Adipocyte (in vitro differentiated cells): ENCODE data around the gene RSPH1.
"Not testable (repeated sequence)": the region's sequence is repeated elsewhere in the genome, so short reads cannot be mapped to it uniquely, and the experiment has no call there.

Source experiments
- DNase-seq: peaks from one replicate; pipeline ENCODE4 v3.0.0-alpha.2; 2015; ENCODE audit warnings: low read depth
- H3K27me3 ChIP-seq: replicated peaks from 2 replicates; pipeline ENCODE4 v1.7.0; 2013; ENCODE audit warnings: mild to moderate bottlenecking, low read length, moderate library complexity; ENCODE audit not compliant: control insufficient read depth, insufficient read depth
- H3K36me3 ChIP-seq: 2 replicates; pipeline ENCODE4 v1.7.0; 2013; ENCODE audit warnings: low read length, mild to moderate bottlenecking, moderate library complexity; ENCODE audit not compliant: control insufficient read depth, insufficient read depth, severe bottlenecking
- H3K4me1 ChIP-seq: 2 replicates; pipeline ENCODE4 v1.7.0; 2013; ENCODE audit warnings: mild to moderate bottlenecking, low read length, moderate library complexity; ENCODE audit not compliant: control insufficient read depth, insufficient read depth
- H3K4me3 ChIP-seq: 2 replicates; pipeline ENCODE4 v1.7.0; 2013; ENCODE audit warnings: mild to moderate bottlenecking, low read length, moderate library complexity
- H3K9ac ChIP-seq: 2 replicates; pipeline ENCODE4 v1.7.0; 2013; ENCODE audit warnings: mild to moderate bottlenecking, low read length, moderate library complexity
- H3K9me3 ChIP-seq: 2 replicates; pipeline ENCODE4 v1.7.0; 2013; ENCODE audit warnings: mild to moderate bottlenecking, low read length, moderate library complexity; ENCODE audit not compliant: control insufficient read depth

Gene RSPH1

DNA sequence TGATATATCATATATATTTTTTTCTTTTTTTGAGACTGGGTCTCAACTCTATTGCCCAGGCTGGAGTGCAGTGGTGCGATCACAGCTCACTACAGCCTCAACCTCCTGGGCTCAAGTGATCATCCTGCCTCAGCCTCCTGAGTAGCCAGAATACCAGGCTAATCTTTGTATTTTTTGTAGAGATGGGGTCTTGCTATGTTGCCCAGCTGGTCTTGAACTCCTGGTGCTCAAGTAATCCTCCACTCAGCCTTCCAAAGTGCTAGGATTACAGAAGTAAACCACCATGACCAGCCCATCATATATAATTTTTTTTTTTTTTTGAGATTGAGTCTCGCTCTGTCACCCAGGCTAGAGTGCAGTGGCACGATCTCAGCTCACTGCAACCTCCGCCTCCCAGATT is 26.3 kb downstream of the RSPH1 start:
- not testable (repeated sequence) for H3K36me3 ChIP-seq, DNase-seq, H3K4me3 ChIP-seq

GRCh38 chr21:42469272-42469671 is 26.8 kb downstream of the RSPH1 start:
- H3K9ac ChIP-seq: no peak overlapping the region
- no peaks in the 10 kb centered on the region for H3K36me3 ChIP-seq
- H3K9me3 ChIP-seq: no peaks in the 10 kb centered on the region
- H3K4me1 ChIP-seq: peaks cover 15% of the 10 kb centered on the region
- peaks cover 25% of the 10 kb centered on the region for H3K27me3 ChIP-seq
- no peak for DNase-seq
- H3K4me3 ChIP-seq: no peak overlapping the region

More for the DNA sequence above, 26.3 kb downstream of the RSPH1 start:
- H3K9me3 ChIP-seq, H3K9ac ChIP-seq: not testable (repeated sequence)
- peaks cover 25% of the 10 kb centered on the region for H3K27me3 ChIP-seq
- H3K4me1 ChIP-seq: peaks cover 20% of the 10 kb centered on the region

- H3K27me3 ChIP-seq: peaks cover 30% of the 10 kb centered on the region
- no peak for DNase-seq
- H3K9ac ChIP-seq: no peak overlapping the region
- H3K4me3 ChIP-seq: no peak overlapping the region
- no peaks in the 10 kb centered on the region for H3K36me3 ChIP-seq
- peaks cover 9% of the 10 kb centered on the region for H3K4me1 ChIP-seq
- no peaks in the 10 kb centered on the region for H3K9me3 ChIP-seq
Observed at GRCh38 chr21:42468491-42469131, 27.4 kb downstream of the RSPH1 start.

GRCh38 chr21:42467140-42467983 is 28.7 kb downstream of the RSPH1 start:
- DNase-seq: peak; percentile 10
- H3K9ac ChIP-seq: no peak overlapping the region
- peaks cover 7% of the 10 kb centered on the region for H3K4me1 ChIP-seq
- no peaks in the 10 kb centered on the region for H3K9me3 ChIP-seq
- H3K27me3 ChIP-seq: peaks cover 33% of the 10 kb centered on the region
- H3K4me3 ChIP-seq: no peak overlapping the region
- no peaks in the 10 kb centered on the region for H3K36me3 ChIP-seq

DNA sequence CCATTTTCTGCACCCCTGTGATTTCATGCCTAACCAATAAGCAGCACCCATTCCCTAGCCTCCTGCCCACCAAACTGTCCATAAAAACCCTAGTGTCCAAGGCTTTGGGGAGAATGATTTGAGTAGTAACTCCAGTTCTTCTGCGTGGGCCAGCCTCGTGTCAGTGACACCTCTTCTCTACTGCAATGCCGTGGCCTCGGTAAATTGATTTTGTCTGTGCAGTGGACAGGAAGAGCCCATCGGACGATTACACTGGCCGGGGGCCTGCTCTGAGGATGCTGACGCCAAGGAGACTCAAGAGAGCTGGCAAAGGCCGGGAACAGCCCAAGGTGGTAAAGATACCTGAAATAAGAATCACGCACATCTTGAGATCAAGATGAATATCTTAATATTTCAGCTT is 29.3 kb downstream of the RSPH1 start:
- H3K4me3 ChIP-seq: no peak overlapping the region
- no peak for DNase-seq
- H3K36me3 ChIP-seq: no peaks in the 10 kb centered on the region
- H3K9ac ChIP-seq: no peak overlapping the region
- no peaks in the 10 kb centered on the region for H3K9me3 ChIP-seq
- peaks cover 7% of the 10 kb centered on the region for H3K4me1 ChIP-seq
- H3K27me3 ChIP-seq: peaks cover 33% of the 10 kb centered on the region

GRCh38 chr21:42465803-42466127 is 30.3 kb downstream of the RSPH1 start:
- Histone ChIP-seq H3K9ac (no peak overlapping the region), H3K4me1 (peaks cover 7% of the 10 kb centered on the region), H3K4me3 (no peak overlapping the region), H3K9me3 (no peaks in the 10 kb centered on the region), H3K36me3 (no peaks in the 10 kb centered on the region), H3K27me3 (peaks cover 32% of the 10 kb centered on the region)
- no peak for DNase-seq

GRCh38 chr21:42465008-42465802 is 30.8 kb downstream of the RSPH1 start:
- peaks cover 7% of the 10 kb centered on the region for H3K4me1 ChIP-seq
- H3K27me3 ChIP-seq: peaks cover 33% of the 10 kb centered on the region
- H3K36me3 ChIP-seq: no peaks in the 10 kb centered on the region
- no peak overlapping the region for H3K4me3 ChIP-seq
- no peak for DNase-seq
- no peaks in the 10 kb centered on the region for H3K9me3 ChIP-seq
- H3K9ac ChIP-seq: no peak overlapping the region

- peaks cover 33% of the 10 kb centered on the region for H3K27me3 ChIP-seq
- no peak overlapping the region for H3K9ac ChIP-seq
- no peaks in the 10 kb centered on the region for H3K36me3 ChIP-seq
- no peak for DNase-seq
- H3K4me3 ChIP-seq: no peak overlapping the region
- peaks cover 7% of the 10 kb centered on the region for H3K4me1 ChIP-seq
- H3K9me3 ChIP-seq: no peaks in the 10 kb centered on the region
Observed at GRCh38 chr21:42463861-42464515, 32.0 kb downstream of the RSPH1 start.

DNA sequence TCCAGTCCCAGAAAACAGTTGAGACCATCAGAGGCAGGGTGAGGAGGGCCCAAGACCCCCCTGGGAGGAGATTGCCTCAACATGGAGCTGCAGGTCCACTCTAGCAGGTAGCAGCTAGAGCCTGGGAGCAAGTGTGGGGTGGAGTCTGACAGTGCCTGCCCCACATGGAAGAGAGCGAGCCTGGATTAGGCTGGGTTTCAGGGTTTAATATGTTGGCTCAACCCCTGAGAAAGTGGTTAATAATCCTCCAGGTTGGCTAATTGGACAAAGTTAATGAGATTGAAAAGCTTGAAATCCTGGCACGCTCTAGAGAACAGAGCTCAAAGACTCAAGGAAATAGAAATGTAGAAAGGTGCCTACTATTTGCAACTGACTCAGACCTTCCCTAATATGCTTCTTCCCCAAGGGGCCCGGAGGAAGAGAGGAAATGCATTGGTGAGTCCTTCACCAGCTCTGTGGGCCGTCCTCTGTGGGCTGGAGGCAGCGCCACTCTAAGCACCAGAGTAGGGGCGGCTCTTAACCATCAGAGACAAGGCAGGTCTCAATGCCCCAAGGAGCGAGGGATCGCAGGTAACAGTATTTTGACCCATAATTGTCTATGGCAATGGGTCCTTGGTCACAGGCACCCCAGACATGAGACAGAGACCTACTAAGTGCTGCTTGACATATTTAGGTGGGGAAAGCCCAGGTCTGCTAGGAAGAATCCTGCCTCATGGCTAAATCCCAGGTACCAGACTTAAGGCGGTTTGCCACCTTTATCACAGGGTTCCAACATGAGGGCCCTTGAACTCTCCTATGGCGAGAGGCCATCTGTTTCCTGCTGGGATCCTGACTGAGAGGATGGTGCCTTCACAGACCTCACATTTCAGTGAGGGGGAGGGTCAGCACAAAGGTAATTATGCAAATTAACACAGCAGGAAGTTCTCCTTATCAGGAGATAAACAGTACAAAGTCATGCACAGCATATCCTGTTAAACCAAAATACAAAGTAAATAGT is 33.8 kb downstream of the RSPH1 start:
- Histone ChIP-seq H3K27me3 (peaks cover 22% of the 10 kb centered on the region), H3K9me3 (no peaks in the 10 kb centered on the region), H3K4me1 (peaks cover 7% of the 10 kb centered on the region), H3K9ac (no peak overlapping the region), H3K4me3 (no peak overlapping the region), H3K36me3 (no peaks in the 10 kb centered on the region)
- DNase-seq: no peak

DNA sequence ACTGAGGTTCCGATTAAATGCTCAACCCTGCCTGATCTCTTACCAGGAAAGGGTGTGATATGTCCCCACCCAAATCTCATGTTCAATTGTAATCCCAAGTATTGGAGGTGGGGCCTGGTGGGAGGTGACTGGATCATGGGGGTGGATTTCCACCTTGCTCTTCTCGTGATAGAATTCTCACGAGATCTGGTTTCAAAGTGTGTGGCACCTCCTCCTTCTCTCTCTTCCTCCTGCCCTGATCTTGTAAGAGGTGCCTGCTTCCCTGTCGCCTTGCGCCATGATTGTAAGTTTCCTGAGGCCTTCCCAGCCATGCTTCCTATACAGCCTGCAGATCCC is 34.9 kb downstream of the RSPH1 start:
- peaks cover 7% of the 10 kb centered on the region for H3K4me1 ChIP-seq
- H3K4me3 ChIP-seq: no peak overlapping the region
- no peaks in the 10 kb centered on the region for H3K9me3 ChIP-seq
- no peaks in the 10 kb centered on the region for H3K36me3 ChIP-seq
- DNase-seq: no peak
- peaks cover 20% of the 10 kb centered on the region for H3K27me3 ChIP-seq
- H3K9ac ChIP-seq: no peak overlapping the region
